GF-D8 (cell line): Measurements from ENCODE around the gene ATXN7.

Experiments used
- DNase-seq: peaks from one replicate; lab custom pipeline; 2025; lab: John Stamatoyannopoulos, UW

ATXN7 gene

DNA sequence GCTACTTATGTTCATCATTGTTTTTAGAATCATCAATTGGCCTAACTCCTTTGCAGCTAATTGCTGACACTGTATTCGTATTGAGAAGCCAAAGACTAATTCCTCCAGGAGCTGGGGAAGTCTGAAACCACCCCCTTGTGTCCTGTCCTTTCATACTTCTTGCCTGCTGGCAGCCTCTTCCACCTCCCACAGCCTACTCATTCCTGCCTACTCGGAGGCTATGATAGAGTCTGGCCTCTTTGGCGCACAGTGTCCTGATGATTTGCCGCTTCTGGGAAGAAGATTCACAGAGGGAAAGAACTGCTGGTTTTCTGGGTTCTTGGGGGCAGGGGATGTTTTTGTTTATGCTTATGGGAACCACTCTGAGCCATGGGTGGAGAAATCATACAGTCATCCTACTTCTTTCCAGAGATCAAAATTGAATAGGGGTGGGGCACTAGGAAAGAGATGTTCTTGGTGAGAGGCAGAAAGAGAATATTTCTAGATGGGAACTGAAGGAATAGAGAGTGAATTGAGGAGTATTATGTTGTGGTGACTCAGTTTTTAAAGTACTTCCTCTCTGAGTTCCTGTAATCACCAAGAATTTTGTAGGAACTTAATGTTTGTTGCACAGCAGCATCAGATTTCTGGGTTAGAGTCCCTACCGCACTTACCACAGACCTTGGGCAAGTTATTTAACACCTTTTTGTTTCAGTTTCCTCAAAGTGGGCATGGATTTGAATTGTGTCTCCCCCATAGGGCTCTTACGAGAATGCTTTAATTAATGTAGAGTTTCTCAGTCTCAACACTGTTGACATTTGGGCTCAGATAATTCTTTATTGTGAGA is 70.6 kb downstream of the ATXN7 start:
- DNase-seq, result peak; percentile 81

DNA sequence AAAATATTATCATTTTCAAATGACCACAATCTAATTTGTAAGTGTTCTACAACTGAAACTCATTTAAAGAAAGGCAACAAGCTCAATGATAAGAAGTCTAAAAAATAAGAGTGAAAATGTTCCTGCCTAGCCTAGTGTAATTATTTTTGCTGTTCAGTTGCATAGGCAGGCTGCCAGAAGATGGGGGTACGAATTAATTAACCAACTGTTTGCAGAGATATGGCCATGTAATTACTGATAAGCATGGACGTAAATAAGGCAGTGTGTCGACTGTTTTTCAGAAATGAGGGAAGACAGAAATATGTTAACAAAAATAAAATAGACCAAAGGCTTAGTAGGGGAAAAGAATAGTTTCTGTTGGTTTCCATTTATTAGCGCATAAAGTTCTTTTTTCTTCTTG is 73.3 kb downstream of the ATXN7 start:
- no peak for DNase-seq

DNA sequence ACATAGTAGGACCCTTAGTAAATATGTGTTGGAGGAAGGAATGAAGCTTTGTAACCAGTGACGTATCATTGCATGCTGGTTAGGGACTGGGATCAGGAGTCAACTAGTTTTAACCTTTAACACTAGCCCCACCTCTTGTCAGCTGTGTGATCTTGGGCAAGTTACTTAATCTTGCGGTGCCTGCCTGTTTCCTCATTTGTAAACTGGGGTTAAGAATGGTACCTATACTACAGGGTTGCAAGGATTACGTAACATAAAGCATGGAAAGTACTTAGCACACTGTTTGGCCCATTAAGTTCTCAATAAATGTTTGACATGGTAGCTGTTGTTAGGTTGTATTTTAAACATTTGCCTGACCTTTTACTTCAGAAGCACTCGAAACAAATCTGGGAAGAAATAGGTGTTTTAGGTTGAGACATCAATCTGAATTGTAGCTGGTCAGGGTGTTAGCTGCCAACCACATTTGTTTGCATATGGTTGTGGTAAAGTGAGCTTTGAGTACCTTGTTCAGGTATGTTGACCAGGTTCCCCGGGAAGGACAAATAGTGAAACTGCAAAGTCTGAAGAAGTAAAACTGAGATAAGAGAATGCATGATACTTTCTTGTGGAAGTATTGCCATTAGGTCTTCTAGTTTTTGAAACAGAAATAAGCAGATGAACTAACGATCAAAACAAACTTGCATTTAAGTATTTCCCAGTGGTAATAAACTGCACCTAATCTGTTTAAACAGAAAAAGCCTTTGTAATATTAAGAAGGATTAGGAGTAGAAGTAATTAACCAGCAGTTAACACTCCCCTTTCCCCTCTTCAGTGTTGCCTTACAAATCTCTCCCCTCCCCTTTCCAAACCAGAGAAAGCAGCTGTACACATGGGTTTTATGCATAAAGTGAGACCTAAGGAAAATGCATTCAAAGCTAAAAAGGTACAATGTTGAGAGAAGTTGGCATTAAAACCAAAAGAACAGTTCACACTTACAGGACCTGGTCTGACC is 74.3 kb downstream of the ATXN7 start:
- DNase-seq, result peak; percentile 87

DNA sequence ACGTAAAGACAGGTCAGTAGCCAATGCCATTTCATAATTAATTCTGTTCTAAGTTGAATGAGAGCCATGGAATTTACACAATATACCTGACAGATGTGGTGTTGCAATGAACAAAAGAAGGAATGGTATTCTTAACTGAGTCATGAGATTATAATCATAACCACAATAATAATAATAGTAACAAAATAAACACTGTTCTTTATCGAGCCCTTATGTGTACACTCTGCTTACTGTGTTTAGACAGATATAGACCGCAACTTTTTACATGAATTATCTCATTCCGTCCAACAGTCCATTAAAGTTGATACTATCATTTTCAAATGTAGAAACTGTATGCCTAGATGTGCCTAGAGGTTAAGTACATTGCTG is 76.7 kb downstream of the ATXN7 start:
- DNase-seq, result no peak

DNA sequence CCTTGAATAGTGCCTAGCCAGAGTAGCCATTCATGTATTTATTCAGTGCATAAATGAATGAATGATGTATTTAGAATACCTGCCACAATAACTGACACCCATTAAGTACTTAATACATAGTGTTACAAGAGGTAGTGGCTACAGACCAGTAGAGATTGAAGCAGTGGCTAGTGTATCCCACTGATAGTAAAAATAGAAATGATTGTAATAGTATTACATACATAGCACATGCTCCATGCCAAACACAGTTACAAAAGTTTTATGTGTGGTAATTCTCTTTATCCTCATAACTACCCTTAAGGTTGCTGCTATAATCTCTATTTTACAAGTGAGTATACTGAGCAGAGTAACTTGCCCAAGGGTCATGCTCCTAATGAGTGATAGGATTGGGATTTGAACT is 78.9 kb downstream of the ATXN7 start:
- DNase-seq, result no peak

DNA sequence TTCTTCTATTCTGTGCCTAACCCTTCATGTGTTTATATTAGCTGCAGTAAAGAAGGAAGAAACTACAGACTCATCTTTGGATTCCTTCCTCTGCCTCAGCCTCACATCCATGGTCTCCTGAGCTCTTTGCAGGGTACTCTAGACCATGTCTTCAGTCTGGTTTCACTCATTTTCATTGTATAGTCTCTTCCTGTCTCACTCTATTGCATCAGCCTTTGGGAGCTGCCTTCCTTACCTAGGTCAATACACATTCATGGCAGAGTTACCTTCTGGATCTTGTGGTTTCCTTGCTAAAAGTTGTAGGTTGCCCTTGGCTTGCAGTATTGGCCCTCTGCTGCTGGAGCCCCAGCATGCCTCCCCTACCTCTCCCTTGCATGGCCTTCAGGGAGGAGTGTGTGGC is 80.0 kb downstream of the ATXN7 start:
- no peak for DNase-seq

DNA sequence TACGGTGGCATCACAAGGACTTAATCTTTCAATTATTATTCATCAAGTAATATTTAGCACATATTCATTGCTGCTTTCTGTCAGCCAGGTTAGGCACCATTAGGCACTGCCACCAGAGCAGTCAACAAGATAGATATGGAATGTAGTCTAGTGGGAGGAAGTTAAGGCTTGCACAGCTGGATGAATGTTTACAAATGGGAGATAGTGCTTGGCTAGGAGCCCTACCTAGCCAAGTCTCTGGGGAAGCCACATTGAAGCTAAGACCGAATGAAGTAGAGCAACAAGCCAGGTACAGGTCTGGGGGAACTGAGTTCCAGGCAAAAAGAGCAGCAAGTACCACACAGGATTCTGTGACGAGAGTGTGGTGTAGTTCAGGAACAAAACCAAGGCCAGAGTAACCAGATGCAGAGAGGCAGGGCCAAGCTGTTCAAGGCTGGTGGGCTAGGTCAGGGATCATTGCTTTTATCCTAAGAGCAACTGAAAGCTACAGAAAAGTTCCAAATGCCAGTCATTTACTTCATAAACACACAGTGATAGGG is 82.0 kb downstream of the ATXN7 start:
- DNase-seq, result no peak

DNA sequence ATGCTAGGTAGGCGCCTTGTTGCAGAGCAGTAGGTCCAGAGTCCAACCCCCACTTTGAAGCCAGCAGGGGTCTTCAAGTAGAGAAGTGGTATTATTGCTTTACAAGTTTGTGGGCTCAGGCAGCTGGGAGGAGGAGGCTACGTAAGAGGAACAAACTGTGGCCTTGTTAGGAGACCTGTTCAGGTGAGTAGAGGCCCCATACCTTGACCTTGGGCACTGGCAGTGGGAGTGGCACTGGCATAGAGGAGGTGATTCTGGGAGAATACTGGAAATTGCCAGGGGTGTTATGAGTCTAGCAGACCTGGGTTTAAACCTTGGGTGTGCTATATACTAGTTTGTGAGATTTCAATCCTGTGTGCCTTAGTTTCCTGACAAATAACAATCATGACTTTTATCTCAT is 83.1 kb downstream of the ATXN7 start:
- DNase-seq, result no peak

DNA sequence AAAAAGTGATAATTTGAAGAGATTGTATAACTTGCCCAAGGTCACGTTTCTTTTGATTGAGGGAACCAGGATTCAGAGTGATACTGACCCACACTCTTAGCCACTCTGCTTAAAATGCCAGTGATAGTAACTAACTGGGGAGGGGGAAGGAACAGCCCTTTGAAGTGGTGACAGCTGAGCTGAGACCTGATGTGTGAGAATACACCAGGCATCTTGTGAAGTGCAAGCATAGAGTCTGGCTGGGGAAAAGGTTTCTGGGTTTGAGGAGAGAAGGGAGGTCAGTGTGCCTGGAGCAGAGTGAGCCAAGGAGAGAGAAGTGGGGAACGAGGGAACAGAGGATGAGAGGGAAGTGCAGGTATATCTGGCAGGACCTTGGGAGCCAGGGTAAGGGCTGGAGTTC is 83.9 kb downstream of the ATXN7 start:
- DNase-seq, result no peak

DNA sequence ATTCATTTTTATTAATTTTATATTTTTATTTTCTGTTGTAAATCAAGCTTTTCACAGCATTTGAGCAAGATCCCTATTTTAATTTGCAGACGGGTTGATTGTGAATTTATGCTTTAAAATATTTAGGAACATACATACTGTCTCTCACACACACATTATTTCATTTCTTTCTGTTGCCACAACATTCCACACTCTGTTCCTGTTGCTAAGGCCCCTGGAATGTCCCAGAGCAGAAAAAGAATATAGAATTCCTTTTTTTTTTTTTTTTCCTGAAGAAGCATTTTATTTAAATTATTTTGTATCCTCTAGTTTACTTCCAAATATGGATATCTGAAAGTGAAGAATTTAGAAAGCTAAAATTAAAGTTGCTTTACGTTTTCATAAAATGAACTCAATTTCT is 85.3 kb downstream of the ATXN7 start:
- DNase-seq, result no peak

DNA sequence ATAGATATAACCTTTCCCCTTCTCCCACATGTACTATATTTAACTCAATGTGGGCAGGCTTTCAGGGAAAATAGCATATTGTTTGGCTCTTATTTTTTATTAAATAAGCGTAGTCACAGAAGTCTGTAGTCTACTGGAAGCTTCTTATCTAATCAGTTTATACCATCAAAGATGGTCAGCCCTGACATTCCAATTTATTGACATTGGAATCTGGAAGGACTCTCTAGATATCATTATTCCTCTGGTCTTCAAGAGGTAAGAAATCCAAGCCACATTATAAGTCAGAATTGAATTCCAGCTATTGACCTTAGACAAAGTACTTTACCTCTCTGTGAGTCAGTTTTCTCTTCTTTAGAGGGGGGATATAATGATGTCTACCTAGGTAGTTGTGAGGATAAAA is 87.0 kb downstream of the ATXN7 start:
- DNase-seq, result no peak

DNA sequence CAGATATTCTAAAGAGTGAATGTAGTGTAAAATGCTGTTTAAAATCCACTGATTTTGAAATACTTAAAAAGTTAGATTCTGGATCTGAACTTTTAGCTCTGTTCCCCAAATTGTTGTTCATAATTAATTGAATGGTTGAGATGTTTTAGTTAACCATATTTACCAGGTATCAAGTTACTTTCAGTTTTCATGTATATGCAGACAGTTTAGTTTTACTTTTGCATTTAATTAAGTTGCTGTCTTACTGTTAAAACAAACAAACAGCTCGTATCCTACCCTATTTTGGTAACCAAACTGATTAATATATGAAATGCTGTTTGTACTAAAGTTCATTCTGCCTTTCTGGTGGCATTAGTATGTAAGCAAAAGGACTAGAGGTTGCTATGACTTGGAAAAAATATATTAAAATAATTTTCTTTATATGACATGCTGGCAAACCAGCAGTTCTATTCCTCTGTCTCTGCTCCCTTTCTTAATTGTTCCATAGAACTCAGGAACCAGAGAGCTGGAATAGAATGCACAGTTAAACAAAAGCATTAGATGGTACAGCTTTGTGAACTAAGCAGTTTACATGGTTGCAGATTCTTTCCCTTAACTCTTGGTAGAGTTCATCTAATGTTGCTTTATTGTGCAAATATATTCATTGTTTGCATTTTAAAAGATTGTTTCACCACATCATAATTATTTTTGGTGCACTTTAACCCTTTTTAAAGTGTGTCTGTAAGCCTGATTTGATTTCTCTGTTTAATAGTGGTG is 88.0 kb downstream of the ATXN7 start:
- DNase-seq, result no peak

DNA sequence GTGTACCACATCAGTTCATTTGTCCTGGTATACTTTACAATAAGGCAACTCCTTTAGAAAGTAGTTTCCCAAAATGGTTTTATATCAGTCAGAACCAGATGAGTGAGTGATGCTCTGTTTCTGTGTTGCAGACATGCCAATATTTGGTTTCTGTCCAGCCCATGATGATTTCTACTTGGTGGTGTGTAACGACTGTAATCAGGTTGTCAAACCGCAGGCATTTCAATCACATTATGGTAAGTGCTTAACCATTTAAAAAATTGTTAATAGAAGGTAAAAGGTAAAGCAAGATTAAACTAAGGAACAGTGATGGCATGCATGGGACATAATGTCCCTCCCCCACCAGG is 88.6 kb downstream of the ATXN7 start:
- DNase-seq, result no peak

DNA sequence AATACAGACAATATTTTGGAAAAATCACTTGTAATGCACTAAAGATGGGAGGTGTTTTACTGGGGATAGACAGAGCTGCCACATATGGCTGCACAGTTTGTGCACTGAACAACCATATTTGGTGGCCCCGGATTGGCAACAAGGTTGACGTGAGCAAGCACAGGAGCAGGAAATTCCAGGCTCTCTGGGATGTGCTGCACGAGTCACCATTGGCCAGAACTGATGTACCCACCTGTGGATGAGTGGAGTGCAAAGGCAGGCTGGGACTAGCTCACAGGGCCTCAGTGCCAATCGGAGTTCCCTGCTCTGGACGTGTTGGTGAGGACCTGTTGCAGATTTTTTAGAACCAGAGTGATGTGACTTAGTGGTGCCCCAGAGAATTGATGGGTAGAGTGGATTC is 90.5 kb downstream of the ATXN7 start:
- DNase-seq, result no peak

DNA sequence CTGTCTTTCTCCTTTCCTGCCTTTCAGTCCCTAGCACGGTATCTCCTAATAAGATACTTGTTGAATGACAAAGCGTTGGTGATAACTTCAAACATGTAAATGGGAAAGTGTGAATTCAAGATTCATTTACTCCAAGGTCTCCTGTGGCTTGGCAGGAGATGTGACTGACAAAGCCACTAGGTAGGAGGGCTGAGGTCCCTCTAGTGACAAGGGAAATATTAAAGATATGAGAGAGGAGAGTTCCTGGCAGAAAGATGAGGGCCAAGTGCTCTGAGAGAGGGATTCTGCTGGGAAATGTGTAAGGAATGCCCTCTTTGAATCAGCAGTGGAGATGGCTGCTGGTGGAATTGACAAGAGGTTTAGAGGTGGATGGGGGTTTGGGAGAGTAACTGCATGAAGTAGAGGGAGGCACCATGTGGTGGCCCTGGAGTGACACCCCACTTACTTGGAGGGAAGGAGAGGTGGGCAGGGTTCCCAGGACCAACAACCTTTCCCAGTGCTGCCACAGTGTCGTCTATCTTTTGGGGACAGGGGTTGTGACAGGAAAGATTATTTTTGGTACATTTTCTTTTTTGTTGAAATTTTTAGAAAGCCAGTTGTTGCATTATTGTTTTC is 91.5 kb downstream of the ATXN7 start:
- no peak for DNase-seq

DNA sequence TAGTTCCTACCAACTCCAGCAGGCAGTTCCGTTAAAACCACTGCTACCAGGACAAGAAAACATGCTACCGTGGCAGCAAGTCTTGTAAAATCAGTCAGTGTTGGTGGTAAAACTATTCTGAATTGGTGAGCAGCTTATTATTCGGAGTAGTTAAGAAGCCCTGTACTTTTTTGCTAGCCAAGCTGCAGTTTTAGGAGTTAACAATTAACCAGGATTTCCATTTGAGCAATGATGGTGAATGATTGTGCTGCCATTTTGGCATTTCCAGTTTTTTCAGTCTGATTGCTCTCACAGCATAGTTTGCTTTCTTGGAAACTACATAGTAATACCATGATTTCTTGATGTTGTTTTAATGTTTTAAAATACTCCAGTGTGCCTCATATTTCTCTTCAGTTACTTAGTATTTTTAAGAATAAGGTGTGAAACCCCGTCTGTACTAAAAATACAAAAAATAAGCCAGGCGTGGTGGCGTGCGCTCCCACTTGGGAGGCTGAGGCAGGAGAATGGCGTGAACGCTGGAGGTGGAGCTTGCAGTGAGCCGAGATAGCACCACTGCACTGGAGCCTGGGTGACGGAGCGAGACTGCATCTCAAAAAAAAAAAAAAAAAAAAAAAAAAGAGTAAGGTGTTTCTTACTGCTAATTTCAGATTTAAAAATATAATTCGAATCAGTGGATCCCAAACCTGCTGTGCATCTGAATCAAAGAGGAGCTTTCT is 92.3 kb downstream of the ATXN7 start:
- DNase-seq, result no peak

DNA sequence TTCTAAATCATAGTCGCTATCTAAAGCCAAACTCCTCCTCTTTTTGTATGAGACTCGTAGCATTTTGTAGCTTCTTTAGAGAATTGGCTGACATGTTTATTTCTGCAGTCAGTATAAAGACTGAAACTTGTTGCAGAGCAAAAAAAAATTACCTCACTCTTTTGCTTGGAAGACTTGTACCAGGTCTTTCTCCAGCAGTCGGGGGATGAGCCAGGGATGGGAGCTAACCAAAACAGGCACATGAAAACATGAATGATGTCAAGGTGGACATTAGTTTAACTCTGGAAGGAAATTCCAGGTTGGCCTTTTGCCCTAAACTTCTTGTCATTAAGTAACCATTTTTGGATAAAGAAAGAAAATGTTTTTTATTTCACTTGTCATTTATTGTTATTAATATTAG is 95.5 kb downstream of the ATXN7 start:
- DNase-seq, result no peak

DNA sequence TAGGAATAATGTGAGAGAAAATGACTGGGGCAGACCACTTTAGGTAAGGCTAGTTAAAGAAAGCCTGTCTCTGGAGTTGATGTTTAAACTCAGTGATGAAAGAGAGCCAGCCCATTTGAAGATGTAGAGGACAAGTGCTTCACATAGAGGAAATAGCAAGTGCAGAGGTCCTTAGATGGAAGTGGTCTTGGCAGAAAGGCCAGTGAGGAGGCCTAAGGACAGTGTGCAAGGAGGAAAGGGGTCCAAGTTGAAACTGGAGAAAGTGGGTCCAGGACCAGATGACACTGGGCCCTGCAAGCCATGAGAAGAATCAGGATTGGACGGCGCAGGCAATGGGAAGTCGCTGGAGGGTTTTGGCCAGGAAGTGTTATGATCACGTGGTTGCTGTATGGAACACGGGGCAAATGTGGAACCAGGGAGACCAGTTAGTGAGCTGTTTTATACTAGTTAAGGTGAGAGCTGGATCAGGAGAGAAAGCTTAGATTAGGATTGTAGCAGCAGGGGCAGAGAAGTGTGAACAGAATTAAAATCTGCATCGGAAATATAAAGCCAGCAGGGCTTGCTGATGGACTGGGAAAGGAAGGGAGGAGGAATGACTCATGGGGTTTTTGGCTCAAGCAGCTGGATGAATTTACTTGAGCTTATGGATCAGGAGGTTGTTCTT is 96.5 kb downstream of the ATXN7 start:
- DNase-seq, result peak; percentile 35

DNA sequence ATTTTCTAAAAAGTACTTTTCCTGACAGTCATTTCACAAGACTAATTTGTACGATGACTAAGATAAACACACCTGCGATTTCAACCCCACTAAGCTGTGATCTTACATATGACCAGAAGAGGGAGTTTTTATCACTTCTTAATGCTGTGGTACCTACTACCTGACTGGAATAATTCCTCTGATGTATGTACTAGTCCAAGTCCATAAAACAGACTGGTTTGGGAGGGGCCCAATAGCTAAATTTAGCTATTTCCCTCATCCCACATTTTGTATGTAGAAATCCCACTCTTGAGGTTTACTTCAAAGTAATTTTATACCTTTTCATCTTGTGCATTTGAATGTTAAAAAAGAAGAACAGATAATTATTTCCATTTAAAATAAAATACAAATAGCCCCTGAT is 98.2 kb downstream of the ATXN7 start:
- DNase-seq, result peak; percentile 54

DNA sequence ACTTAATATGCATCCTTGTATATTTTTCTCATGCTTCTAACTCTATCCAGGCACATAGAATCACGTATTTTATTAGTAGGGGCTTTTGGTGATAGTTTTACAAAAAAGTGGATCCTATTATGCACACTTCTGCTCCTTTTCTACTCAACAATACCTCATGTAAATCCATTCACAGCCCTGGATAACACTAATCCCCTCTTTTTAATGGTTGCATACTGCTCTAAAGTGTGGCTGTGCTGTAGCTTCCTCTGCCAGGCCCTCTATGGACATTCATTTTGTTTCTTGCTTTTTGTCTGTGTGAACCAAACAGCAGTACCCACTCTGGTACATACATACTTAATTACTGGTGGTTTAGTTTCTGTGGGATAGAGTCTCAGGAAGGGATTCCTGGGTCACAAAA is 99.8 kb downstream of the ATXN7 start:
- no peak for DNase-seq
